ENCODE results near the gene PAN3.

DNA sequence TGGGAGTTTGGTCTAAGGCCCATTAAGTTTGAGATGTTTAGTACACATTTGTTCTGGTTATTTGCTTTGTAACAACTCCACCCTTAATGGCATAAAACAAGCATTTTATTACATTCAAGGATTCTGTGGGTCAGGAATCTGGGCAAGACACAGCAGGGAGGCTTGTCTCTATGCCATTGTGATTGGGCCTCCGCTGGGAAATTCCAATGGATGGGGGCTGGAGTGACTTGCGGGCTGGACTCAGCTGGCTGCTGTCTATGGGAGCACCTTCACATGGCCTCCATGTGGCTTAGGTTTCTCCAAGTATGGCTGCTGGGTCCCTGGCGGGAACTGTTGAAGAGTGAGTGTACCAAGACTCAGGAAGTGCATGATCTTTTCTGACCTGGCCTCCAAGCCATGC is 159.0 kb downstream of the PAN3 start:
- no peak for TF ChIP-seq ZNF565 (CRISPR knock-in tag; conservative IDR thresholded peaks at IDR 0.05; ENCODE audit: low read depth)
- TF ChIP-seq PATZ1 (CRISPR knock-in tag; IDR thresholded peaks at IDR 0.05; ENCODE audit: borderline replicate concordance), result no peak

Measured in SK-N-SH treated with all-trans-retinoic acid at 6 μM for 48 hours (cell line).